ENCODE data around the gene REXO1. TPM values are rescaled to one million over a fixed set of nuclear protein-coding genes. Genes with fewer than 3 reads are reported as not detected.

The REXO1 gene
- total and polyA plus RNA-seq, 9 of the 15 experiments (the other 6 are each of a cell fraction or from before 2014, with no cell fraction given) = 0.04 to 63.3 (median 15.8) TPM

GRCh38 chr19:1856698-1857603 lies 8.7 kb upstream of the REXO1 start (continued):
- TF ChIP-seq ZBTB11 (CRISPR knock-in tag; IDR thresholded peaks at IDR 0.05) = peak in 2 of 3 experiments; percentile 35 to 78; a peak in 2 of 6 replicates
- TF ChIP-seq HCFC1 (IDR thresholded peaks at IDR 0.05; ENCODE audit: low read depth, low read length) = no peak
- peak; percentile 72 for TF ChIP-seq MTA3 (IDR thresholded peaks at IDR 0.05; ENCODE audit: borderline replicate concordance)
- no peak for TF ChIP-seq CBX8 (IDR thresholded peaks at IDR 0.05; ENCODE audit: borderline replicate concordance, extremely low read depth, low read depth, low read length, poor library complexity, severe bottlenecking)

Data from K562 (cell line).